ENCODE measurements around the gene PPA2.

DNA sequence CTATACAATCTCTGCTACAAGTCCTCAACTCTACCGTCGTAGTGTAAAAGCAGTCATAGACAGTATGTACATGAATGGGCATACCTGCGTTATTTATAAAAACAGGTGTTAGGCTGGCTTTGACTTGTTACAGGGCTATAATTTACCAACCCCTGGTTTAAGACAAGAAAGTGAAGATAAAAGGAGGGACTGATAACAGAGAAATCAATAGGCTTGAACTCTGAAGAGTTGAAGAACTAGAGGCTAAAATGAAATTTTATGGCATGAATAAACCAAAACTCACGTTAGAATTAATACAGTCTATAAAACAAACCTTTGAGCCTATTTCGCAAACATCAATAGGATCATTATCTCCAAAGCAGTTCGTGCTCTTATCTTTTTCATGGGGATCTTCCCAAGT is 36.2 kb downstream of the PPA2 start:
- TF ChIP-seq POLR2A (IDR thresholded peaks at IDR 0.05; ENCODE audit: borderline replicate concordance, extremely low read depth, insufficient read depth, insufficient read length) (no peak), RAD21 (IDR thresholded peaks at IDR 0.05; ENCODE audit: low read depth) (no peak), EZH2phosphoT487 (IDR thresholded peaks at IDR 0.05; ENCODE audit: borderline replicate concordance) (no peak), EZH2 (IDR thresholded peaks at IDR 0.05) (no peak), TCF7L2 (IDR thresholded peaks at IDR 0.05; ENCODE audit: borderline replicate concordance, extremely low read depth, insufficient read depth, insufficient read length) (no peak), ZFX (IDR thresholded peaks at IDR 0.05) (no peak), POLR2AphosphoS5 (IDR thresholded peaks at IDR 0.05; ENCODE audit: low read depth, low read length) (no peak), CBX3 (IDR thresholded peaks at IDR 0.05; ENCODE audit: low read depth) (no peak), SP1 (IDR thresholded peaks at IDR 0.05; ENCODE audit: low read depth) (no peak), JUND (IDR thresholded peaks at IDR 0.05) (no peak), CEBPB (IDR thresholded peaks at IDR 0.05; ENCODE audit: low read depth) (no peak)
- TF ChIP-seq, protein P1, sequence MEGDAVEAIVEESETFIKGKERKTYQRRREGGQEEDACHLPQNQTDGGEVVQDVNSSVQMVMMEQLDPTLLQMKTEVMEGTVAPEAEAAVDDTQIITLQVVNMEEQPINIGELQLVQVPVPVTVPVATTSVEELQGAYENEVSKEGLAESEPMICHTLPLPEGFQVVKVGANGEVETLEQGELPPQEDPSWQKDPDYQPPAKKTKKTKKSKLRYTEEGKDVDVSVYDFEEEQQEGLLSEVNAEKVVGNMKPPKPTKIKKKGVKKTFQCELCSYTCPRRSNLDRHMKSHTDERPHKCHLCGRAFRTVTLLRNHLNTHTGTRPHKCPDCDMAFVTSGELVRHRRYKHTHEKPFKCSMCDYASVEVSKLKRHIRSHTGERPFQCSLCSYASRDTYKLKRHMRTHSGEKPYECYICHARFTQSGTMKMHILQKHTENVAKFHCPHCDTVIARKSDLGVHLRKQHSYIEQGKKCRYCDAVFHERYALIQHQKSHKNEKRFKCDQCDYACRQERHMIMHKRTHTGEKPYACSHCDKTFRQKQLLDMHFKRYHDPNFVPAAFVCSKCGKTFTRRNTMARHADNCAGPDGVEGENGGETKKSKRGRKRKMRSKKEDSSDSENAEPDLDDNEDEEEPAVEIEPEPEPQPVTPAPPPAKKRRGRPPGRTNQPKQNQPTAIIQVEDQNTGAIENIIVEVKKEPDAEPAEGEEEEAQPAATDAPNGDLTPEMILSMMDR (IDR thresholded peaks at IDR 0.05 in 2 of 3, conservative IDR thresholded peaks at IDR 0.05 in 1 of 3; ENCODE audit: borderline replicate concordance in 1 of 3, insufficient read depth in 1 of 3, low read depth in 2 of 3, low read length in 2 of 3) = no peak
- TF ChIP-seq, protein P2, sequence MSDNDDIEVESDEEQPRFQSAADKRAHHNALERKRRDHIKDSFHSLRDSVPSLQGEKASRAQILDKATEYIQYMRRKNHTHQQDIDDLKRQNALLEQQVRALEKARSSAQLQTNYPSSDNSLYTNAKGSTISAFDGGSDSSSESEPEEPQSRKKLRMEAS (IDR thresholded peaks at IDR 0.05) = no peak
- TF ChIP-seq, protein P3, sequence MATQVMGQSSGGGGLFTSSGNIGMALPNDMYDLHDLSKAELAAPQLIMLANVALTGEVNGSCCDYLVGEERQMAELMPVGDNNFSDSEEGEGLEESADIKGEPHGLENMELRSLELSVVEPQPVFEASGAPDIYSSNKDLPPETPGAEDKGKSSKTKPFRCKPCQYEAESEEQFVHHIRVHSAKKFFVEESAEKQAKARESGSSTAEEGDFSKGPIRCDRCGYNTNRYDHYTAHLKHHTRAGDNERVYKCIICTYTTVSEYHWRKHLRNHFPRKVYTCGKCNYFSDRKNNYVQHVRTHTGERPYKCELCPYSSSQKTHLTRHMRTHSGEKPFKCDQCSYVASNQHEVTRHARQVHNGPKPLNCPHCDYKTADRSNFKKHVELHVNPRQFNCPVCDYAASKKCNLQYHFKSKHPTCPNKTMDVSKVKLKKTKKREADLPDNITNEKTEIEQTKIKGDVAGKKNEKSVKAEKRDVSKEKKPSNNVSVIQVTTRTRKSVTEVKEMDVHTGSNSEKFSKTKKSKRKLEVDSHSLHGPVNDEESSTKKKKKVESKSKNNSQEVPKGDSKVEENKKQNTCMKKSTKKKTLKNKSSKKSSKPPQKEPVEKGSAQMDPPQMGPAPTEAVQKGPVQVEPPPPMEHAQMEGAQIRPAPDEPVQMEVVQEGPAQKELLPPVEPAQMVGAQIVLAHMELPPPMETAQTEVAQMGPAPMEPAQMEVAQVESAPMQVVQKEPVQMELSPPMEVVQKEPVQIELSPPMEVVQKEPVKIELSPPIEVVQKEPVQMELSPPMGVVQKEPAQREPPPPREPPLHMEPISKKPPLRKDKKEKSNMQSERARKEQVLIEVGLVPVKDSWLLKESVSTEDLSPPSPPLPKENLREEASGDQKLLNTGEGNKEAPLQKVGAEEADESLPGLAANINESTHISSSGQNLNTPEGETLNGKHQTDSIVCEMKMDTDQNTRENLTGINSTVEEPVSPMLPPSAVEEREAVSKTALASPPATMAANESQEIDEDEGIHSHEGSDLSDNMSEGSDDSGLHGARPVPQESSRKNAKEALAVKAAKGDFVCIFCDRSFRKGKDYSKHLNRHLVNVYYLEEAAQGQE (IDR thresholded peaks at IDR 0.05; ENCODE audit: low read depth) = no peak

Data from HCT116 (cell line).